Right lobe of liver (tissue), 6 donors: ENCODE results near the gene STAT3. TPM values are rescaled to one million over a fixed set of nuclear protein-coding genes. Genes with fewer than 3 reads are reported as not detected.

Experiments
- ATAC-seq, 4 donors: fragments of 200-7000 bp; cut with Tn5 transposase; one replicate each; pipeline ENCODE4 v1.9.1; 2020; ENCODE audit warnings: mild to moderate bottlenecking in 4 of 4, moderate library complexity in 4 of 4
- DNase-seq, 3 donors: peaks; one replicate each; pipeline ENCODE4 v3.0.0-alpha.2; 2020
- H3K27ac ChIP-seq, 3 donors: fragments of 200-600 bp; one replicate each; pipeline ENCODE4 v1.8.0; 2022
- H3K27me3 ChIP-seq, 2 donors: fragments of 200-600 bp; one replicate each; pipeline ENCODE4 v1.8.0; 2022
- H3K36me3 ChIP-seq, 4 donors: fragments of 200-600 bp; sonication (generic) in 1 of 4; one replicate each; pipeline versions ENCODE4 v1.5.1 to v1.8.0; 2017 to 2022; ENCODE audit warnings: control low read depth in 1 of 4
- H3K4me1 ChIP-seq, 4 donors: fragments of 200-600 bp; sonication (generic) in 1 of 4; one replicate each; pipeline versions ENCODE4 v1.5.1 to v1.8.0; 2017 to 2022; ENCODE audit warnings: control low read depth in 1 of 4
- H3K4me3 ChIP-seq, 3 donors: fragments of 200-600 bp; one replicate each; pipeline ENCODE4 v1.8.0; 2022
- H3K9me3 ChIP-seq, 4 donors: fragments of 200-600 bp; sonication (generic) in 1 of 4; one replicate each; pipeline versions ENCODE4 v1.5.1 to v1.8.0; 2017 to 2022; ENCODE audit warnings: control low read depth in 1 of 4
- POLR2A ChIP-seq: fragments of 450-650 bp; IDR thresholded peaks from one replicate; pipeline ENCODE4 v1.6.1; 2017; ENCODE audit warnings: antibody characterized with exemption, mild to moderate bottlenecking
- WGBS: methylation state at CpG from one replicate; pipeline ENCODE4 v1.1.6; 2018; ENCODE audit warnings: low coverage, low lambda C conversion rate; ENCODE audit not compliant: insufficient coverage; ENCODE audit errors: missing lambda C conversion rate; 5-methylcytosine and 5-hydroxymethylcytosine counted together
- intact Hi-C, 2 donors: fragments of 100-400 bp; cut with DNase I; formaldehyde crosslinking; loops; one replicate each; pipeline versions ENCODE4 v1.11.2 to v1.14.1; 2022
- total RNA-seq, 6 experiments: library from RNA; depleted of rRNA in 2 of 6; stranded (reverse); fragments of >200 nt in 2 of 6; fragmentation: NEBNext Ultra II Directional in 3 of 6; extraction: Animal tissue kit (Norgen Biotek cat#: 25700) in 3 of 6; gene quantifications; one replicate each; pipeline versions ENCODE4 v1.1.0 to v1.2.4, GENCODE V29; 2016 to 2023
- TF ChIP-seq, protein P1 (sequence below), 4 donors: fragments of 200-600 bp in 3 of 4; fragments of 450-650 bp in 1 of 4; IDR thresholded peaks; one replicate each; pipeline versions ENCODE4 v1.5.1 to v1.8.0; 2016 to 2022; ENCODE audit warnings: antibody characterized with exemption in 4 of 4, mild to moderate bottlenecking in 2 of 4
- donor health status: DM: no; HTN: yes; CAD: no.
- donor health status: DM: no; HTN: no; CAD: no.
- donor health status: DM: no; HTN: no; CAD: no.
- donor health status: DM: no; HTN: yes; CAD: no.
- donor health status: DM: no; HTN: yes; CAD: no.

STAT3 gene
- total RNA-seq, 6 experiments from 2014 or later = 108 to 267 (median 208) TPM

DNA sequence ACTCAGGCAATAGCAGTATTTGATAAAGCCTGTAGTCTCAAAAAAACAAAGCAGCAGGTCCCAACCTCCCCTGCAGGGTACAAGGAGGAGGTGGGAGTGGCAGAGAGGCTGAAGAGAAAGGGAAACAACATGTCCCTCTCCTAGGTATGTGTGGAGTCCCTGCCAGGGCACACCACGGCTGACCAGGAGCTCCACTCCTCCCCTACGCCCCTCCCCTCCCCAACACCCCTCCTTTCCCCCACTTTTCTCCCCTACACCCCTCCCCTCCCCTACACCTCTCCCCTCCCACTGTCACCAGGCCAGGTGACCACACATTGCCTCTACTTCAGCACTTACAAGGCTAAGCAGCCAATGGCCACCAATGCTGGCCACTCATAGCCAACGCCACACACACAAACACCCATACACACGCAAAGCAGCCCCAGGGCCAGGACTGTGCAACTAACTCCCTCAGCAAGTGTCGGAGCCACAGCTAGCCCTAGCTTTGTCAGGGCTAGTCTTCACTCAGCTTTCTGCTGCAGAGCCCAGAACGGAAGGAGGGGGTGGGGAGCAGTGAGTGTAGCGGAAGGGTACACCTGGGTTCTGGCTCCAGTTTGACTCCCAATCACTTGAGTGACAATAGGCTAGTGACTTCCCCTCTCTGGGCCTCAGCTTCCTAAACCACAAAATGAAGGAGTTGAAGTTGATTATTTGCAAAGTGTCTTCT is 26.6 kb upstream of the STAT3 start:
- H3K27ac ChIP-seq = no peak overlapping the region
- H3K36me3 ChIP-seq = no peaks in the 10 kb centered on the region
- DNase-seq (no peak), ATAC-seq (peak in 2 of 4 donors; percentile 15 to 16)
- H3K4me3 ChIP-seq = no peak overlapping the region
- no peaks in the 10 kb centered on the region for H3K4me1 ChIP-seq
- no peaks in the 10 kb centered on the region for H3K9me3 ChIP-seq
- H3K27me3 ChIP-seq = no peaks in the 10 kb centered on the region
- TF ChIP-seq POLR2A = no peak
- TF ChIP-seq, protein P1, sequence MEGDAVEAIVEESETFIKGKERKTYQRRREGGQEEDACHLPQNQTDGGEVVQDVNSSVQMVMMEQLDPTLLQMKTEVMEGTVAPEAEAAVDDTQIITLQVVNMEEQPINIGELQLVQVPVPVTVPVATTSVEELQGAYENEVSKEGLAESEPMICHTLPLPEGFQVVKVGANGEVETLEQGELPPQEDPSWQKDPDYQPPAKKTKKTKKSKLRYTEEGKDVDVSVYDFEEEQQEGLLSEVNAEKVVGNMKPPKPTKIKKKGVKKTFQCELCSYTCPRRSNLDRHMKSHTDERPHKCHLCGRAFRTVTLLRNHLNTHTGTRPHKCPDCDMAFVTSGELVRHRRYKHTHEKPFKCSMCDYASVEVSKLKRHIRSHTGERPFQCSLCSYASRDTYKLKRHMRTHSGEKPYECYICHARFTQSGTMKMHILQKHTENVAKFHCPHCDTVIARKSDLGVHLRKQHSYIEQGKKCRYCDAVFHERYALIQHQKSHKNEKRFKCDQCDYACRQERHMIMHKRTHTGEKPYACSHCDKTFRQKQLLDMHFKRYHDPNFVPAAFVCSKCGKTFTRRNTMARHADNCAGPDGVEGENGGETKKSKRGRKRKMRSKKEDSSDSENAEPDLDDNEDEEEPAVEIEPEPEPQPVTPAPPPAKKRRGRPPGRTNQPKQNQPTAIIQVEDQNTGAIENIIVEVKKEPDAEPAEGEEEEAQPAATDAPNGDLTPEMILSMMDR (IDR thresholded peaks at IDR 0.05) = no peak
- intact Hi-C loops = loop anchor here in 1 of 2 donors (5.0 kb wide), 1 partner anchor 102 kb away; no protein-coding TSS in a partner anchor
- WGBS = 48% methylated on average over 7 of the region's 7 CpGs

DNA sequence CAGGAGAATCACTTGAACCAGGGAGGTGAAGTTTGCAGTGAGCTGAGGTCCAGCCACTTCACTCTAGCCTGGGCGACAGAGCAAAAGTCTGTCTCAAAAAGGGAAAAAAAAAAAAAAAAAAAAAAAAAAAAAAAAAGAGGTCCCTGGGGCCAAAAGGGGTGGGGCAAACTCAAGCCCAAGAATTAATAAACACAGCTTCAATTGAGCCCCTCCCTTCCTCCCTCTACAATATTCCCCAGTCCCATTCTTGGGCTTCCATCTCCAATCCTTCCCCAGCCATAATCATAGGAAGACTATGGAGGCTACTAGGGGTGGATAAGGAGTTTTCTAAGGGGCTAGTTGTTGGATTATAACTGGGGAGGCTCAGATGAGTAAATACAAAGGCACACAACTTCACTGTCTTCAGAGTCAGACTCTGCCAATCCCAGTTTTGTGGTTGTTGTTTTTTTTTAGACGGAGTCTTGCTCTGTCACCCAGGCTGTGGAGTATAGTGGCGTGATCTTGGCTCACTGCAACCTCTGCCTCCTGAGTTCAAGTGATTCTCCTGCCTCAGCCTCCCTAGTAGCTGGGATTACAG is 25.3 kb upstream of the STAT3 start:
- H3K4me3 ChIP-seq = no peak overlapping the region
- H3K27me3 ChIP-seq = no peaks in the 10 kb centered on the region
- TF ChIP-seq, protein P1 (IDR thresholded peaks at IDR 0.05) = no peak
- no peak for TF ChIP-seq POLR2A
- H3K9me3 ChIP-seq = no peaks in the 10 kb centered on the region
- no peak for DNase-seq
- intact Hi-C loops = no loop called here
- no peaks in the 10 kb centered on the region for H3K4me1 ChIP-seq
- WGBS = 77% methylated on average over 3 of the region's 3 CpGs
- H3K36me3 ChIP-seq = no peaks in the 10 kb centered on the region
- no peak overlapping the region for H3K27ac ChIP-seq
- ATAC-seq = no peak

DNA sequence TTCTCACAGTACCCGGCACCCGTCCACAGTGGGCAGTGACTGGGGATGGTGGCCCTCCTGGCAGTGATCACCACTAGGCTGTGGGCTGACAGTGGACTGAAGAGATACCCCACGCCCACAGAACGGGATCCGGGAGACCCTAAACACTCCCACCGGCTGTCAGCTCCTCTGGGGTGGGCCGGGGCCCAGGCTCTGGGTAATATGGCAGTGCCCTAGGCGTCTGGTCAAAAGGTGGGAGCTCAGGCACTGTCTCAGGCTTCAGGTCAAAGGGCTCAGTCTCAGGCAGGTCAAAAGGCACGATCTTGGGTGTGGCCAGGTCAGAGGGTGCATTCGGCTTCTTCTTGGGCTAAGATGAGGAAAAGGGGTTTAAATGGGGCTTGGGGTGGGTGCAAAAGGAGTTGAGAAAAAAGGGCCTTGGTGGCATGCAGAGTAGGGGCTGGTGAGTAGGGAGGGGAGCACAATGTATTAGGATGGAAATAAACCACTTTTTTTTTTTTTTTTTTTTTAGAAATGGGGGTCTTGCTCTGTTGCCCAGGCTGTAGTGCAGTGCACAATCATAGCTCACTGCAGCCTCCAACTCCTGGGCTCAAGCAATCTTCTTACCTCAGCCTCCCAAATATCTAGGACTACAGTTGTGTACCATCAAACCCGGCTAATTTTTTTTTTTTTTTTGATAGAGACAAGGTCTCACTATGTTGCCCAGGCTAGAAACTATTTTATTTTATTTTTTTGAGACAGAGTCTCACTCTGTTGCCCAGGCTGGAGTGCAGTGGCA is 23.9 kb upstream of the STAT3 start:
- no peak for ATAC-seq
- no peak overlapping the region for H3K27ac ChIP-seq
- WGBS = 76% methylated on average over 3 of the region's 11 CpGs
- no peaks in the 10 kb centered on the region for H3K9me3 ChIP-seq
- TF ChIP-seq, protein P1 (IDR thresholded peaks at IDR 0.05) = no peak
- no peak for TF ChIP-seq POLR2A
- no peak overlapping the region for H3K4me3 ChIP-seq
- peaks cover 0 to 5% (median under 1%) of the 10 kb centered on the region in 4 donors for H3K4me1 ChIP-seq
- no peak for DNase-seq
- intact Hi-C loops = no loop called here
- no peaks in the 10 kb centered on the region for H3K27me3 ChIP-seq
- H3K36me3 ChIP-seq = no peaks in the 10 kb centered on the region

DNA sequence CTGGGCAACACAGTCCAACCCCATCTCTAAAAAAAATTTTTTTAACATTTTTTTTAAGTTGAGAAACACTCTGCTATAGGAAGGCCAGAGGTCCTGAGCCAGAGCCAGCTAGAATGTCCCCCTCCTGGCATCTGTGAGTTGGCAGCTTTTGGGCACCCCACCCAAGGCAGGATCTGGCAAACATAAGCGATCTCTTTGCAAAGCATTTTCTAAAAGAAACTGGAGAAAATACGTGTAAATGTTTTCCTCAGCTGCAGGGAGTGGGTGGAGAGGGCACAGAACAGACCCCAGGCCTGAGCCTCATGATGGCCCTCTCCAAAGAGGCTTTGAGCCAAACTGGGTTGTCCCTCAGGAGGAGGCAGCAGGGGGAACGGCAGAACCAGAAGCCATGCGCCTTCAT is 23.1 kb upstream of the STAT3 start:
- ATAC-seq (no peak), DNase-seq (no peak)
- Histone ChIP-seq H3K27me3 (no peaks in the 10 kb centered on the region), H3K36me3 (no peaks in the 10 kb centered on the region), H3K4me3 (no peak overlapping the region), H3K9me3 (no peaks in the 10 kb centered on the region), H3K27ac (no peak overlapping the region), H3K4me1 (peaks cover 0 to 9% (median 4%) of the 10 kb centered on the region in 4 donors)
- no peak for TF ChIP-seq POLR2A
- TF ChIP-seq, protein P1 (IDR thresholded peaks at IDR 0.05) = no peak
- intact Hi-C loops = no loop called here
- WGBS = 52% methylated on average over 2 of the region's 4 CpGs
